ENCODE data around the gene SCGB3A1.

Gene SCGB3A1

DNA sequence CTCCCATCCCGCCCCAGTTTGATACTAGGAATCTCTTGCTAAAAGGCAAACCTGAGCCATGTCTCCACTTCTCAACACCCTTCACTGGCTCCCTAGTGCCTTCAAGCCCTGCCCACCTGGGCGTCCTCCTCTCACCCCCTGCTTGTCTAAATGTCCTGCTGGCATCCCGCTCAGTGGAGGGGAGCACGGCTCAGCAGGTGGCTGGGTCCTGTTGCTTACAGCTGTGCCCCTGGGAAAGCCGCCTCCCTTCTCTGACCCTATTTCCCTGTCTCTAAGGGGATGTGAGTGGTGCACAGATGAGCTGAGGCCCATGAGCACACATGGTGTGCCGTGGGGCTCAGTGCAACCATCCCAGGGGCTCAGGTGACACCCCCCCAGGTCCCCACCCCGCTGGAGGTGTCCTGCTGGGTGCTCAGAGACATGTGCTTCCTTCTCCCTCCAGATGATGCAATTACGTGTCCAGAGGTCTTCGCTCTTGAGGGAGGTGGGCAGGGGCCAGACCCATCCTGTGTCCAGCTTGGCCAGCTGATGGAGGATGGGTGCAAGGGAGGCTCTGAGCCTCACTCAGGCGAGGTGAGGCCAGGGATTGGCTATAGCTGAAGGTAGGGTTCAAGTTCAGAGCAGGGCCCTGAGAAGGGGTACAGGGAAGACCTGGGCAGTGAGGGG, 34.0 kb upstream of the SCGB3A1 start:
- DNase-seq = no peak

GRCh38 chr5:180624587-180624986, 33.3 kb upstream of the SCGB3A1 start:
- DNase-seq = no peak

DNA sequence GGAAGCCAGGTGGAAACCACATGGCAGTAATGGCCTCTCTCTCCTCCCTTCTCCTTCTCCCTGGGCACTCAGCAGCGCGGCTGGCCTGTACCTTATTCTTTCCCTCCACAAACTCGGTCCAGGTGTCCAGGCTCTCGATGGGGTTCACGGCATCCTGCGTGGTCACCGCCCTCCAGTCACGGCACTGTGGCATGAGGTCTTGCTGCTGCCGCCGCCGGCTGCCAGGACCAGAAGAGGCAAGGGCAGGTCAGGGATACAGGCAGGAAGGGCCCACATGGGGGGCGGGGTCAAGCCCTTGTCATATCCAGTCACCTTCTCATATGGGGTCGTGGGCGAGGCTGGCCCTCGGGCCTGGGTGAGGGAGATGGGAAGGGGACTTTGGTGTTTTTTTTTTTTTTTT, 32.5 kb upstream of the SCGB3A1 start:
- no peak for DNase-seq

GRCh38 chr5:180623411-180623834, 32.1 kb upstream of the SCGB3A1 start:
- no peak for DNase-seq

GRCh38 chr5:180622910-180623309, 31.6 kb upstream of the SCGB3A1 start:
- no peak for DNase-seq

GRCh38 chr5:180621311-180621710, 30.0 kb upstream of the SCGB3A1 start:
- DNase-seq = no peak

- no peak for DNase-seq
These were observed 28.7 kb upstream of the SCGB3A1 start for GRCh38 chr5:180620014-180620413.

GRCh38 chr5:180619563-180619915, 28.2 kb upstream of the SCGB3A1 start:
- no peak for DNase-seq

GRCh38 chr5:180618829-180619562, 27.7 kb upstream of the SCGB3A1 start:
- no peak for DNase-seq

DNA sequence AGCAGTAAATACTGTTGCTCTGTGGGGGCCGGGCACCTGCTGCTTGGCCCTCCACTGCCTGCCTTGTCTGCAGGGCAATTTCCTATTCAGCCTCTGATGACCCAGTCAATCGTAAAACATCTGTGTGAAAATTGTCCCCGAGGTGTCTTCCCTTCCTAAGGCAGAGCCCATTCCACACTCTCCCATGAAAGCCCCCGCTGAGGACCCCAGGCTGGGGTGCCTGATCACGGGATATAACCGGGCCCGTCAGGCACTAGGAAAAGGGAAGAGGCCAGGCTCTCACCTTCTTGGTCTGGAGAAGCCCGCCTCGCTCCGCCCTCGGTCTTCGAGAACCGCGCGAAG, 27.2 kb upstream of the SCGB3A1 start:
- DNase-seq = no peak

GRCh38 chr5:180613814-180614188, 22.5 kb upstream of the SCGB3A1 start:
- DNase-seq = no peak

GRCh38 chr5:180613188-180613813, 22.0 kb upstream of the SCGB3A1 start:
- no peak for DNase-seq

DNA sequence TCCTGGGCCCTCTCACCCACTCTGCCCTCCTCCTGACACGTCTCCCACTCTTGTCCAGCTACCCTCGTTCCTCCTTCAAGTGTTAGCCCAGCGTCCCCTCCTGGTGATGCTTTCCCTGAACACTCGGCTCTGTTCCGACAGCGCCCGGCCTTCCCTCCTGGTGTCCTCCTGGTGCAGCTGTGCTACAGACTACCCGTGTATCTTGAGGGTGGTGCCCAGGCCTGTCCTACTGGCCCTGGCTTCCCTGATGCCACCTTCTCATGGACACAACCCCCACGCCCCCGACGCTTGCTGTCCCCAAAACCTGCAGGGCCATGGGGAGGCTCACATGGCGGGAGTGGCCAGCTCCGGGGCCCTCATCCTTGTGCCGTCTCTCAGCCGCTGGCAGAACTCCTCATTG, 21.4 kb upstream of the SCGB3A1 start:
- DNase-seq = no peak

DNA sequence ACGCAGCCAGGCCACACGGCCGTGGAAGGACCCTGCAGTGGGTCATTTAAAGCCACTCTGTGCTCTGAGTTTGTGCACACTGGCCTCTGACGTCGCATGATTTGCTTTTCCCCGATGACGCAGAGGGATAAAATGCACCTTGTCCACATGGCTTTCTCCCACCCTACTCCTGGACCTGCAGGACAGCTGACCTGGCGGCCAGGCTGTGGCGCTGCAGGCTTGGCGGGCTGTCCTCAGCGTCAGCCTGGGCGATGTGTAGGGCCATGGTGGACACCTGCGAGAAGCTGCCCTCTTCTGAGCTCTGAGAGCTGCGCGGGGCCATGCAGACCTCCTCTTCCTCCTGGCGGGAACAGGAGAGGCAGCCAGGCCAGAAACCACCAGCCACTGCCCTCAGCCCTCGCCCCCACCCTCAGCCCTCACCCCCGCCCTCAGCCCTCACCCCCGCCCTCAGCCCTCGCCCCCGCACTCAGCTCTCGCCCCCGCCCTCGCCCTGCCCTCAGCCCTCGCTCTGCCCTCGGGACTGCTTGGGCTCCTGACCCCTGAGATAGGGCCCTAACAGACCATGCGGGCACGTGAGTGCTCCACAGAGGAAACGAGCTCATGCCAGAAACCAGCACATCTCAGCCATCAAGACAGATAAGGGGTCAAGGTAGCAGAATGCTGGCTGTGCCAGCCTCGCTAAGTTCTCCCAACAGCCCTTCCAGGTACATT, 20.0 kb upstream of the SCGB3A1 start:
- DNase-seq = no peak

DNA sequence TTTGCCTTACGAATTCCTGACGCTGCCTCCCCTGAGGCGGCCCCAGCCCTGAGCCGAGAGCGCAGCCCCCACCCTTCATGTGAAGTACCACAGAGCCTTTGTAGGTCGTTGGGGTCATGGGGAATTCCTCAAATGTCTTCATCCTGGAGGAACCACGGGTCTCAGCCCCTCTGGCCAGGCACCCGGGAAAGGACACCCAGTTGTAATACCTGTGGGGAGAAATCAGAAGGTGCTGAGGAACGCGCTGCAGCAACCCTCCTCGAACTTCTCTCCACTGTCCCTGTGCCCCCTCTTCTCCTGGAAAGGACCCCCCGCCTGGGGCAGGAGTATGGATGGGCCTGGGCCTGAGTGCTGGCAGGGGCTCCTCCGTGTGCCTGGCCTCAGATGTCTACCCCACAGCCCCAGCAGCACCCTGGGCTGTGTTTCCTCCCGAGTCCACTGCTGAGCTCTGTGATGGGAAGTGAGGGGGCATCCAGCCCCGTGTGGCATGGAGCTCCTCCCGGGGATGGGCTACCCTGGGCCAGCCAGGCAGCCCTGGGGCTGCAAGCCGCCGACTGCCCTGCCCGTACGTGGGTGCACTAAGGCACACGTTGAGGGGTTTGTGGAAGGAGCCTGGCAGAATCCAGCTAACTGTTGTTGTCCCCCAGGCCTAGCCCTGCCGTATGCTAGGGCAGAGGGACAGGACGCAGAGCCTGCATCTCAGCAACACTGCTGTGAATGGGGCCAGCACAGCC, 18.7 kb upstream of the SCGB3A1 start:
- DNase-seq = no peak

DNA sequence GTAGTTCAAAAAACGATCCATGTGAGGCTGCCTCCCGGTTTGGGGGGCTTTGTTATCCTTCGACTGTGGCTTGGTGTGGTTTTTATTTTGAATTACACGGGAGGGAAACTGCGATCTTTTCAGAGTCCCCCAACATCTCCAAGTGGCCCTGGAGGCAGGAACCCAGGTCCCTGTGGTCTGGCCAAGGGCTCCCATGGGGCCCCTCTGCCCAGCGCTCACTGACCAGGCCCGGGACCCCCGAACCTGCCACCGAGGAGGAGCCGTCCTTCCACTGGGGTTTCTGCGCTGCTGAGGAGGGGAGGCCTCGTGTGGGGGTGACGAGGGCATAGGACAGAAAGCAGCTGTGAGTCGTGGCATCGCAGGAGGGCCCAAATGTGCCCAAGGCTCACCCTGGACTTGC, 18.1 kb upstream of the SCGB3A1 start:
- no peak for DNase-seq

DNA sequence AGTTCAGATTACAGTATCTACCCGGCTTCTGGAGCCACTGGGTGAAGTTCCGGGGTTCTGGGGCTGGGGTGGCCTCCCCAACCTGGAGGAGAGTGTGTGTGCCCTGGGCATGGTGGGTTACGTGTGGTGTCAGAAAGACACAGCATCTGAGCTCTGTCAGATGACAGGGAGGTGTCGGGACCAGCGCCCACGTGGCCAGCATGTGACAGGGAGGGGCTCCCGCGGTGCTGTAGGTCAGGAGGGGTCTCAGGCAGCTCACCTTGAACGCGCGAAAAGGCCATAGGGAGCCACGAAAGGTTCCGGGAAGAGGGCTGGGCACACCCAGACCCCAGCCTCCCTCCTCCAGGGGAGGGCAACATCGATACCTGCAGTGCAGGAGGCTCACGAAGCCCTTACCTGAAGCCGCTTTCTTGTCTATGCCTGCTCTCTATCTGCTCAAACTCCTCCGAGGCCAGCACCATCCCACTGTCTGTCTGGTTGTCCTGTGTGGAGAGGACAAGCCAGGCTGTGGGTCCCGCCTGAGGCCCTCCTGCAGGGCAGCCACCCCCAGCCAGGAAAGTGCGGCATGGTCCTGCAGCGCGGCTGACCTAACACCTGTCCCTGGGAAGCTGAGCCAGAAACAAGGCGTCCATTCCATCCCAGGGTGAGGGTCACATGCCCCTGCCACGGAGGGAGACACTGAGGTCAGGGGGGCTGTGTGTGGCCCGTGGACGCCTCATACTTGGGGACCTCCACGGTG, 17.4 kb upstream of the SCGB3A1 start:
- no peak for DNase-seq

DNA sequence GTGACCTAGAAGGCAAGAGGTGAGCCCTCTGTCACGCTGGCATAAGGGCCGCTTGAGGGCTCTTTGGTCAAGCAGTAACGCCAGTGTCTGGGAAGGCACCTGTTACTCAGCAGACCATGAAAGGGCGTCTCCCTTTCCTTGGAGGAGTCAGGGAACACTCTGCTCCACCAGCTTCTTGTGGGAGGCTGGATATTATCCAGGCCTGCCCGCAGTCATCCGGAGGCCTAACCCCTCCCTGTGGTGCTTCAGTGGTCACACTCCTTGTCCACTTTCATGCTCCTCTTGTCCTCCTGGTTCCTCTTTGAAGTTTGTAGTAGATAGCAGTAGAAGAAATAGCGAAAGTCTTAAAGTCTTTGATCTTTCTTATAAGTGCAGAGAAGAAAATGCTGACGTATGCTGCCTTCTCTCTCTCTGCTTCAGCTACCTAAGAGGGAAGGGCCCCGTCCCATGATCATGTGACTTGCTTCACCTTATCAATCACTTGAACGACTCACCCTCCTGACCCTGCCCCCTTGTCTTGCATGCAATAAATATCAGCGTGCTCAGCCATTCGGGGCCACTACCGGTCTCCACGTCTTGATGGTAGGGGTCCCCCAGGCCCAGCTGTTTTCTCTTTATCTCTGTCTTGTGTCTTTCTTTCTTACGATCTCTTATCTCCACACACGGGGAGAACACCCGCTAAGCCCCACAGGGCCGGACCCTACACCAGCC, 16.7 kb upstream of the SCGB3A1 start:
- no peak for DNase-seq

GRCh38 chr5:180606215-180606785, 15.0 kb upstream of the SCGB3A1 start:
- no peak for DNase-seq

GRCh38 chr5:180605554-180606214, 14.4 kb upstream of the SCGB3A1 start:
- DNase-seq = peak; percentile 63

GRCh38 chr5:180604271-180604670, 13.0 kb upstream of the SCGB3A1 start:
- DNase-seq = no peak
